HG03135 (cell line): ENCODE measurements around the gene FOXO3.
"Not testable (repeated sequence)": the region's sequence is repeated elsewhere in the genome, so short reads cannot be mapped to it uniquely, and the experiment has no call there.

ENCODE experiments used
- ATAC-seq: cut with Tn5 transposase; IDR thresholded peaks from one replicate; pipeline ENCODE4 v1.9.1; 2021; ENCODE audit warnings: mild to moderate bottlenecking, moderate library complexity; ENCODE audit not compliant: unreplicated experiment

FOXO3 gene

GRCh38 chr6:108677357-108677756, 116.6 kb downstream of the FOXO3 start:
- no peak for ATAC-seq

GRCh38 chr6:108677894-108678293, 117.2 kb downstream of the FOXO3 start:
- no peak for ATAC-seq

- ATAC-seq, result not testable (repeated sequence)
Measured at GRCh38 chr6:108680314-108680713, 119.6 kb downstream of the FOXO3 start.

GRCh38 chr6:108681721-108682120, 121.0 kb downstream of the FOXO3 start:
- not testable (repeated sequence) for ATAC-seq

GRCh38 chr6:108682383-108683119, 121.8 kb downstream of the FOXO3 start:
- not testable (repeated sequence) for ATAC-seq

- ATAC-seq, result not testable (repeated sequence)
Measured at GRCh38 chr6:108683976-108684375, 123.3 kb downstream of the FOXO3 start.

GRCh38 chr6:108684771-108685329, 124.1 kb downstream of the FOXO3 start:
- ATAC-seq, result no peak

GRCh38 chr6:108685970-108686369, 125.3 kb downstream of the FOXO3 start:
- no peak for ATAC-seq

GRCh38 chr6:108686896-108687295, 126.2 kb downstream of the FOXO3 start:
- no peak for ATAC-seq

- ATAC-seq, result no peak
Measured at GRCh38 chr6:108687921-108688320, 127.2 kb downstream of the FOXO3 start.

GRCh38 chr6:108689272-108690161, 128.8 kb downstream of the FOXO3 start:
- no peak for ATAC-seq

GRCh38 chr6:108690326-108691049, 129.8 kb downstream of the FOXO3 start:
- no peak for ATAC-seq

- ATAC-seq, result no peak
Measured at GRCh38 chr6:108693430-108694154, 132.9 kb downstream of the FOXO3 start.

- ATAC-seq, result no peak
Measured at GRCh38 chr6:108694816-108695215, 134.1 kb downstream of the FOXO3 start.

- no peak for ATAC-seq
Measured at GRCh38 chr6:108697561-108698161, 136.9 kb downstream of the FOXO3 start.

GRCh38 chr6:108698593-108699289, 138.0 kb downstream of the FOXO3 start:
- ATAC-seq, result no peak

- ATAC-seq, result no peak
Measured at GRCh38 chr6:108699290-108700041, 138.7 kb downstream of the FOXO3 start.

- no peak for ATAC-seq
Measured at GRCh38 chr6:108702106-108702851, 141.6 kb downstream of the FOXO3 start.
